GM18505 (cell line): ENCODE measurements around the gene TAF6.
"Not testable (repeated sequence)": the region's sequence is repeated elsewhere in the genome, so short reads cannot be mapped to it uniquely, and the experiment has no call there.

Experiments
- ATAC-seq: cut with Tn5 transposase; IDR thresholded peaks from one replicate; pipeline ENCODE4 v1.9.1; 2021; ENCODE audit not compliant: unreplicated experiment
- POLR2A ChIP-seq: IDR thresholded peaks from 4 replicates; pipeline ENCODE4 v1.6.1; 2011; ENCODE audit warnings: borderline replicate concordance; ENCODE audit not compliant: insufficient read depth, insufficient read length; ENCODE audit errors: extremely low read depth

The TAF6 gene

GRCh38 chr7:100155553-100156317 lies 36.6 kb upstream of the TAF6 start:
- TF ChIP-seq POLR2A, result no peak
- no peak for ATAC-seq

GRCh38 chr7:100154651-100155491 lies 35.7 kb upstream of the TAF6 start:
- TF ChIP-seq POLR2A, result peak; percentile 11
- no peak for ATAC-seq

- no peak for ATAC-seq
- TF ChIP-seq POLR2A, result no peak
Observed at GRCh38 chr7:100153708-100154535, 34.8 kb upstream of the TAF6 start.

GRCh38 chr7:100152937-100153666 lies 33.9 kb upstream of the TAF6 start:
- ATAC-seq, result no peak
- no peak for TF ChIP-seq POLR2A

GRCh38 chr7:100152404-100152803 lies 33.2 kb upstream of the TAF6 start:
- no peak for TF ChIP-seq POLR2A
- ATAC-seq, result no peak

- peak; percentile 95 for ATAC-seq
- TF ChIP-seq POLR2A, result peak; percentile 93
Observed at GRCh38 chr7:100148559-100149328, 29.6 kb upstream of the TAF6 start, which contains the start of gene LAMTOR4. Gene LAMTOR4 (plus strand): TSS chr7:100148918. CDS start chr7:100148973, 55 bp downstream.

GRCh38 chr7:100148225-100148558 lies 29.0 kb upstream of the TAF6 start:
- ATAC-seq, result no peak
- TF ChIP-seq POLR2A, result no peak

GRCh38 chr7:100147278-100147677 lies 28.1 kb upstream of the TAF6 start:
- no peak for TF ChIP-seq POLR2A
- no peak for ATAC-seq

- ATAC-seq, result not testable (repeated sequence)
Observed at GRCh38 chr7:100146350-100146749, 27.2 kb upstream of the TAF6 start.

- TF ChIP-seq POLR2A, result no peak
- ATAC-seq, result no peak
Observed at GRCh38 chr7:100142461-100142860, 23.3 kb upstream of the TAF6 start.

- no peak for ATAC-seq
Observed at GRCh38 chr7:100141555-100141949, 22.4 kb upstream of the TAF6 start.

GRCh38 chr7:100137851-100138760 lies 18.9 kb upstream of the TAF6 start:
- ATAC-seq, result no peak
- no peak for TF ChIP-seq POLR2A

More at GRCh38 chr7:100141555-100141949, 22.4 kb upstream of the TAF6 start:
- TF ChIP-seq POLR2A, result no peak

GRCh38 chr7:100132697-100133151 lies 13.6 kb upstream of the TAF6 start:
- TF ChIP-seq POLR2A, result no peak
- ATAC-seq, result no peak
